Psoas muscle (tissue), 8 donors: Measurements from ENCODE around the gene SDC1. TPM values are rescaled to one million over a fixed set of nuclear protein-coding genes. Genes with fewer than 3 reads are reported as not detected.

ENCODE experiments used
- ATAC-seq, 4 donors: fragments of 200-7000 bp; cut with Tn5 transposase; one replicate each; pipeline ENCODE4 v1.9.1; 2020; ENCODE audit warnings: moderate library complexity in 3 of 4, mild to moderate bottlenecking in 2 of 4
- DNase-seq, 2 donors: peaks; one replicate each; pipeline ENCODE4 v3.0.0-alpha.2; 2020
- H3K27ac ChIP-seq: fragments of 200-600 bp; one replicate; pipeline ENCODE4 v1.8.0; 2022
- H3K27me3 ChIP-seq, 3 donors: fragments of 200-600 bp in 1 of 3; one replicate each; pipeline versions ENCODE4 v1.6.1 to v1.8.0; 2013 to 2022; ENCODE audit warnings: low read length in 2 of 3, mild to moderate bottlenecking in 2 of 3, moderate library complexity in 1 of 3; ENCODE audit not compliant: insufficient read depth in 3 of 3
- H3K36me3 ChIP-seq, 2 donors: fragments of 200-600 bp in 1 of 2; one replicate each; pipeline versions ENCODE4 v1.6.1 to v1.8.0; 2013 to 2022; ENCODE audit warnings: low read depth in 1 of 2, mild to moderate bottlenecking in 1 of 2, moderate library complexity in 1 of 2; ENCODE audit not compliant: insufficient read depth in 1 of 2
- H3K4me1 ChIP-seq: fragments of 200-600 bp; one replicate; pipeline ENCODE4 v1.8.0; 2022
- H3K4me3 ChIP-seq: fragments of 200-600 bp; one replicate; pipeline ENCODE4 v1.8.0; 2022; ENCODE audit warnings: mild to moderate bottlenecking
- H3K9me3 ChIP-seq: fragments of 200-600 bp; one replicate; pipeline ENCODE4 v1.8.0; 2022
- WGBS, 3 donors: extraction: QIAGEN DNeasy Blood & Tissue Kit; methylation state at CpG; one replicate each; pipeline versions ENCODE4 v1.1.6 to v1.1.7; 2013; 5-methylcytosine and 5-hydroxymethylcytosine counted together
- intact Hi-C, 2 donors: fragments of 100-400 bp; cut with DNase I; formaldehyde crosslinking; loops; one replicate each; pipeline versions ENCODE4 v1.11.0 to v1.14.2; 2022
- polyA plus RNA-seq, 3 donors: library from polyadenylated mRNA; stranded (reverse); fragments of 200-250 nt; gene quantifications; one replicate each; pipeline ENCODE4 v1.2.3, GENCODE V29; 2013
- total RNA-seq, 4 donors: library from RNA; stranded (reverse); fragmentation: NEBNext Ultra II Directional in 2 of 4; extraction: Animal tissue kit (Norgen Biotek cat#: 25700) in 2 of 4; gene quantifications; one replicate each; pipeline versions ENCODE4 v1.2.1 to v1.2.4, GENCODE V29; 2021 to 2023
- TF ChIP-seq, protein P1 (sequence below): fragments of 200-600 bp; IDR thresholded peaks from one replicate; pipeline ENCODE4 v1.8.0; 2022; ENCODE audit warnings: antibody characterized with exemption
- donor health status: healthy with polysubstance abuse.
- donor health status: DM: no; HTN: no; CAD: no; lungs with moderate emphysema.
- donor health status: Bipolar disorder and iron deficiency.
- donor health status: healthy.
- donor health status: DM: yes; HTN: yes; CAD: no.
- donor health status: DM: no; HTN: no; CAD: no.
- donor health status: DM: no; HTN: no; CAD: no.
- donor health status: DM: yes; HTN: yes; CAD: no.

SDC1 gene
- total and polyA plus RNA-seq, 7 donors = 0.07 to 0.38 (median 0.11) TPM; not detected in 1

- H3K4me3 ChIP-seq = peak overlapping the region; percentile 76
- 1% methylated on average over 51 to 66 of the region's 66 CpGs for WGBS, 3 donors
- peaks cover 0 to 18% (median 8%) of the 10 kb centered on the region in 3 donors for H3K27me3 ChIP-seq
- H3K27ac ChIP-seq = no peak overlapping the region
- H3K4me1 ChIP-seq = peaks cover 5% of the 10 kb centered on the region
- ATAC-seq (peak; percentile 13 to 55 (median 24)), DNase-seq (peak in 1 of 2 donors; percentile 34)
- no peaks in the 10 kb centered on the region for H3K9me3 ChIP-seq
- intact Hi-C loops = no loop called here
- H3K36me3 ChIP-seq = no peaks in the 10 kb centered on the region
- TF ChIP-seq, protein P1, sequence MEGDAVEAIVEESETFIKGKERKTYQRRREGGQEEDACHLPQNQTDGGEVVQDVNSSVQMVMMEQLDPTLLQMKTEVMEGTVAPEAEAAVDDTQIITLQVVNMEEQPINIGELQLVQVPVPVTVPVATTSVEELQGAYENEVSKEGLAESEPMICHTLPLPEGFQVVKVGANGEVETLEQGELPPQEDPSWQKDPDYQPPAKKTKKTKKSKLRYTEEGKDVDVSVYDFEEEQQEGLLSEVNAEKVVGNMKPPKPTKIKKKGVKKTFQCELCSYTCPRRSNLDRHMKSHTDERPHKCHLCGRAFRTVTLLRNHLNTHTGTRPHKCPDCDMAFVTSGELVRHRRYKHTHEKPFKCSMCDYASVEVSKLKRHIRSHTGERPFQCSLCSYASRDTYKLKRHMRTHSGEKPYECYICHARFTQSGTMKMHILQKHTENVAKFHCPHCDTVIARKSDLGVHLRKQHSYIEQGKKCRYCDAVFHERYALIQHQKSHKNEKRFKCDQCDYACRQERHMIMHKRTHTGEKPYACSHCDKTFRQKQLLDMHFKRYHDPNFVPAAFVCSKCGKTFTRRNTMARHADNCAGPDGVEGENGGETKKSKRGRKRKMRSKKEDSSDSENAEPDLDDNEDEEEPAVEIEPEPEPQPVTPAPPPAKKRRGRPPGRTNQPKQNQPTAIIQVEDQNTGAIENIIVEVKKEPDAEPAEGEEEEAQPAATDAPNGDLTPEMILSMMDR = no peak
Observed at GRCh38 chr2:20223407-20224163, 1.3 kb downstream of the SDC1 start.

- H3K4me3 ChIP-seq = peak overlapping the region; percentile 76
- TF ChIP-seq, protein P1 = no peak
- no peaks in the 10 kb centered on the region for H3K9me3 ChIP-seq
- H3K27me3 ChIP-seq = peaks cover 0 to 15% (median 8%) of the 10 kb centered on the region in 3 donors
- no peak overlapping the region for H3K27ac ChIP-seq
- no peaks in the 10 kb centered on the region for H3K36me3 ChIP-seq
- H3K4me1 ChIP-seq = peaks cover 5% of the 10 kb centered on the region
- 36 to 37% (median 36%) methylated on average over 21 of the region's 21 CpGs for WGBS, 3 donors
- ATAC-seq (no peak), DNase-seq (no peak)
- intact Hi-C loops = no loop called here
Observed at GRCh38 chr2:20222769-20223406, 2.0 kb downstream of the SDC1 start.

GRCh38 chr2:20222014-20222768 is 2.7 kb downstream of the SDC1 start:
- no peak for DNase-seq
- Histone ChIP-seq H3K4me3 (no peak overlapping the region), H3K36me3 (no peaks in the 10 kb centered on the region), H3K4me1 (peaks cover 5% of the 10 kb centered on the region), H3K27me3 (peaks cover 0 to 12% (median 8%) of the 10 kb centered on the region in 3 donors), H3K9me3 (no peaks in the 10 kb centered on the region), H3K27ac (no peak overlapping the region)
- whole genome bisulfite sequencing, 3 donors = 77 to 94% (median 82%) methylated on average over 1 of the region's 1 CpG
- TF ChIP-seq, protein P1 = no peak
- intact Hi-C loops = no loop called here
- no peak for ATAC-seq

GRCh38 chr2:20221555-20221973 is 3.4 kb downstream of the SDC1 start:
- TF ChIP-seq, protein P1 = no peak
- 76 to 82% (median 77%) methylated on average over 3 of the region's 3 CpGs for WGBS, 3 donors
- Histone ChIP-seq H3K27me3 (peaks cover 0 to 12% (median 8%) of the 10 kb centered on the region in 3 donors), H3K4me1 (peaks cover 5% of the 10 kb centered on the region), H3K27ac (no peak overlapping the region), H3K4me3 (no peak overlapping the region), H3K36me3 (no peaks in the 10 kb centered on the region), H3K9me3 (no peaks in the 10 kb centered on the region)
- DNase-seq (no peak), ATAC-seq (no peak)
- intact Hi-C loops = no loop called here
